AG09309 (cell line): ENCODE results near the gene PLA2G4F.

ENCODE experiments used
- DNase-seq: peaks from one replicate; pipeline ENCODE4 v3.0.0-alpha.2; 2010; ENCODE audit warnings: low read depth
- H3K4me3 ChIP-seq: 2 replicates; pipeline ENCODE4 v1.5.1; 2011; ENCODE audit warnings: mild to moderate bottlenecking, low read depth, low read length, moderate library complexity; ENCODE audit not compliant: control insufficient read depth
- CTCF ChIP-seq: IDR thresholded peaks from 2 replicates; pipeline ENCODE4 v1.5.1; 2011; ENCODE audit warnings: mild to moderate bottlenecking, low read depth, low read length, inconsistent platforms; ENCODE audit not compliant: insufficient read depth, control insufficient read depth; ENCODE audit errors: missing control alignments

PLA2G4F gene

GRCh38 chr15:42184296-42184695 is 27.9 kb upstream of the PLA2G4F start:
- no peak for TF ChIP-seq CTCF
- no peak overlapping the region for H3K4me3 ChIP-seq
- no peak for DNase-seq

GRCh38 chr15:42182961-42183360 is 26.5 kb upstream of the PLA2G4F start:
- DNase-seq = no peak
- TF ChIP-seq CTCF = no peak
- no peak overlapping the region for H3K4me3 ChIP-seq

GRCh38 chr15:42182328-42182886 is 26.0 kb upstream of the PLA2G4F start:
- no peak for DNase-seq
- H3K4me3 ChIP-seq = no peak overlapping the region
- no peak for TF ChIP-seq CTCF

- TF ChIP-seq CTCF = no peak
- DNase-seq = no peak
- H3K4me3 ChIP-seq = no peak overlapping the region
Observed at GRCh38 chr15:42178056-42178455, 21.6 kb upstream of the PLA2G4F start.

GRCh38 chr15:42175671-42176070 is 19.2 kb upstream of the PLA2G4F start:
- no peak for TF ChIP-seq CTCF
- no peak overlapping the region for H3K4me3 ChIP-seq
- no peak for DNase-seq

- no peak overlapping the region for H3K4me3 ChIP-seq
- TF ChIP-seq CTCF = no peak
Observed at GRCh38 chr15:42172475-42172874, 16.0 kb upstream of the PLA2G4F start.

GRCh38 chr15:42171795-42172194 is 15.4 kb upstream of the PLA2G4F start:
- TF ChIP-seq CTCF = no peak
- no peak overlapping the region for H3K4me3 ChIP-seq
- DNase-seq = no peak

More at GRCh38 chr15:42172475-42172874, 16.0 kb upstream of the PLA2G4F start:
- no peak for DNase-seq
